ENCODE results near the gene DGKD. TPM values are rescaled to one million over a fixed set of nuclear protein-coding genes. Genes with fewer than 3 reads are reported as not detected.
A peak's percentile ranks its signal among the peaks of the same experiment; 100 is the strongest.

The DGKD gene
- total and polyA plus RNA-seq, 2 donors from 2014 or later = 2.6 to 32.3 TPM

GRCh38 chr2:233470839-233471238 lies 116.5 kb downstream of the DGKD start:
- Histone ChIP-seq H3K9me3 (ENCODE audit: control insufficient read depth in 2 of 3, insufficient read depth in 1 of 3, low read length in 3 of 3) (peaks cover 0 to 5% (median 0%) of the 10 kb centered on the region in 3 donors), H3K27ac (ENCODE audit: low read depth in 2 of 2, low read length in 2 of 2) (no peak overlapping the region), H3K27me3 (ENCODE audit: control insufficient read depth, insufficient read depth, low read length) (no peaks in the 10 kb centered on the region), H3K4me3 (ENCODE audit: low read length in 3 of 3) (no peak overlapping the region), H3K4me1 (ENCODE audit: control insufficient read depth in 2 of 3, insufficient read depth in 2 of 3, low read depth in 1 of 3, low read length in 3 of 3) (no peaks in the 10 kb centered on the region), H3K9ac (ENCODE audit: low read length in 3 of 3) (no peak overlapping the region), H3K36me3 (ENCODE audit: control insufficient read depth in 2 of 3, insufficient read depth in 3 of 3, low read length in 3 of 3) (peaks cover 0 to 5% (median 5%) of the 10 kb centered on the region in 3 donors)
- intact Hi-C loops (cut with DNase I) = no loop called here
- no peak for FAIRE-seq
- peak in 1 of 5 donors; percentile 31 for DNase-seq
- no peak for TF ChIP-seq CTCF (IDR thresholded peaks at IDR 0.05; ENCODE audit: borderline replicate concordance, extremely low read depth, insufficient read depth)

GRCh38 chr2:233471291-233472035 lies 117.2 kb downstream of the DGKD start:
- FAIRE-seq (no peak), DNase-seq (no peak)
- Histone ChIP-seq H3K4me1 (ENCODE audit: control insufficient read depth in 2 of 3, insufficient read depth in 2 of 3, low read depth in 1 of 3, low read length in 3 of 3) (no peaks in the 10 kb centered on the region), H3K9me3 (ENCODE audit: control insufficient read depth in 2 of 3, insufficient read depth in 1 of 3, low read length in 3 of 3) (peaks cover 0 to 5% (median 0%) of the 10 kb centered on the region in 3 donors), H3K36me3 (ENCODE audit: control insufficient read depth in 2 of 3, insufficient read depth in 3 of 3, low read length in 3 of 3) (peaks cover 0 to 9% (median 3%) of the 10 kb centered on the region in 3 donors), H3K27me3 (ENCODE audit: control insufficient read depth, insufficient read depth, low read length) (no peaks in the 10 kb centered on the region), H3K27ac (ENCODE audit: low read depth in 2 of 2, low read length in 2 of 2) (no peak overlapping the region), H3K9ac (ENCODE audit: low read length in 3 of 3) (no peak overlapping the region), H3K4me3 (ENCODE audit: low read length in 3 of 3) (no peak overlapping the region)
- no peak for TF ChIP-seq CTCF (IDR thresholded peaks at IDR 0.05; ENCODE audit: borderline replicate concordance, extremely low read depth, insufficient read depth)
- intact Hi-C loops (cut with DNase I) = no loop called here

GRCh38 chr2:233473386-233473791 lies 119.1 kb downstream of the DGKD start:
- H3K9ac ChIP-seq (ENCODE audit: low read length in 3 of 3) = no peak overlapping the region
- peaks cover 0 to 5% (median 0%) of the 10 kb centered on the region in 3 donors for H3K9me3 ChIP-seq (ENCODE audit: control insufficient read depth in 2 of 3, insufficient read depth in 1 of 3, low read length in 3 of 3)
- peaks cover 0 to 19% (median 9%) of the 10 kb centered on the region in 3 donors for H3K36me3 ChIP-seq (ENCODE audit: control insufficient read depth in 2 of 3, insufficient read depth in 3 of 3, low read length in 3 of 3)
- FAIRE-seq = no peak
- intact Hi-C loops (cut with DNase I) = no loop called here
- no peak for TF ChIP-seq CTCF (IDR thresholded peaks at IDR 0.05; ENCODE audit: borderline replicate concordance, extremely low read depth, insufficient read depth)
- no peak overlapping the region for H3K4me3 ChIP-seq (ENCODE audit: low read length in 3 of 3)
- H3K27me3 ChIP-seq (ENCODE audit: control insufficient read depth, insufficient read depth, low read length) = no peaks in the 10 kb centered on the region
- H3K27ac ChIP-seq (ENCODE audit: low read depth in 2 of 2, low read length in 2 of 2) = no peak overlapping the region
- H3K4me1 ChIP-seq (ENCODE audit: control insufficient read depth in 2 of 3, insufficient read depth in 2 of 3, low read depth in 1 of 3, low read length in 3 of 3) = no peaks in the 10 kb centered on the region
- no peak for DNase-seq

All from kidney (tissue), 14 donors.